ENCODE measurements around the gene PPP1R13B. TPM values are rescaled to one million over a fixed set of nuclear protein-coding genes. Genes with fewer than 3 reads are reported as not detected.
A peak's percentile ranks its signal among the peaks of the same experiment; 100 is the strongest.
"Not testable (repeated sequence)": the region's sequence is repeated elsewhere in the genome, so short reads cannot be mapped to it uniquely, and the experiment has no call there.

Gene PPP1R13B
- total RNA-seq, 1 donor from 2014 or later, result 8.6 TPM

- H3K9me3 Mint-ChIP-seq, result no peaks in the 10 kb centered on the region
- DNase-seq, result no peak
- no peak overlapping the region for H3K4me3 Mint-ChIP-seq
- H3K4me1 Mint-ChIP-seq, result peaks cover 4% of the 10 kb centered on the region
- no peak overlapping the region for H3K27ac Mint-ChIP-seq
- H3K27me3 Mint-ChIP-seq, result peaks cover 7% of the 10 kb centered on the region
- intact Hi-C loops (cut with micrococcal nuclease), result no loop called here
- no peaks in the 10 kb centered on the region for H3K36me3 Mint-ChIP-seq (ENCODE audit: low read depth)
Observed at GRCh38 chr14:103819503-103820307, 27.7 kb downstream of the PPP1R13B start.

GRCh38 chr14:103818870-103819269 is 28.5 kb downstream of the PPP1R13B start:
- H3K27ac Mint-ChIP-seq, result no peak overlapping the region
- no peak for DNase-seq
- H3K9me3 Mint-ChIP-seq, result no peaks in the 10 kb centered on the region
- no peak overlapping the region for H3K4me3 Mint-ChIP-seq
- intact Hi-C loops (cut with micrococcal nuclease), result no loop called here
- H3K36me3 Mint-ChIP-seq (ENCODE audit: low read depth), result no peaks in the 10 kb centered on the region
- H3K4me1 Mint-ChIP-seq, result peaks cover 4% of the 10 kb centered on the region
- peaks cover 7% of the 10 kb centered on the region for H3K27me3 Mint-ChIP-seq

GRCh38 chr14:103818422-103818821 is 29.0 kb downstream of the PPP1R13B start:
- no peaks in the 10 kb centered on the region for H3K9me3 Mint-ChIP-seq
- no peak overlapping the region for H3K4me3 Mint-ChIP-seq
- no peak for DNase-seq
- H3K36me3 Mint-ChIP-seq (ENCODE audit: low read depth), result no peaks in the 10 kb centered on the region
- H3K4me1 Mint-ChIP-seq, result peaks cover 4% of the 10 kb centered on the region
- intact Hi-C loops (cut with micrococcal nuclease), result no loop called here
- H3K27ac Mint-ChIP-seq, result no peak overlapping the region
- peaks cover 7% of the 10 kb centered on the region for H3K27me3 Mint-ChIP-seq

GRCh38 chr14:103817595-103817994 is 29.8 kb downstream of the PPP1R13B start:
- no peak overlapping the region for H3K4me3 Mint-ChIP-seq
- no peaks in the 10 kb centered on the region for H3K36me3 Mint-ChIP-seq (ENCODE audit: low read depth)
- DNase-seq, result no peak
- intact Hi-C loops (cut with micrococcal nuclease), result no loop called here
- peaks cover 4% of the 10 kb centered on the region for H3K4me1 Mint-ChIP-seq
- no peaks in the 10 kb centered on the region for H3K9me3 Mint-ChIP-seq
- no peak overlapping the region for H3K27ac Mint-ChIP-seq
- H3K27me3 Mint-ChIP-seq, result peaks cover 7% of the 10 kb centered on the region

GRCh38 chr14:103816991-103817390 is 30.4 kb downstream of the PPP1R13B start:
- no peaks in the 10 kb centered on the region for H3K36me3 Mint-ChIP-seq (ENCODE audit: low read depth)
- intact Hi-C loops (cut with micrococcal nuclease), result no loop called here
- H3K4me1 Mint-ChIP-seq, result peaks cover 4% of the 10 kb centered on the region
- no peak overlapping the region for H3K4me3 Mint-ChIP-seq
- H3K27me3 Mint-ChIP-seq, result peaks cover 7% of the 10 kb centered on the region
- no peaks in the 10 kb centered on the region for H3K9me3 Mint-ChIP-seq
- DNase-seq, result no peak
- no peak overlapping the region for H3K27ac Mint-ChIP-seq

- no peaks in the 10 kb centered on the region for H3K9me3 Mint-ChIP-seq
- no peak overlapping the region for H3K4me3 Mint-ChIP-seq
- DNase-seq, result no peak
- no peak overlapping the region for H3K27ac Mint-ChIP-seq
- no peaks in the 10 kb centered on the region for H3K36me3 Mint-ChIP-seq (ENCODE audit: low read depth)
- peaks cover 4% of the 10 kb centered on the region for H3K4me1 Mint-ChIP-seq
- intact Hi-C loops (cut with micrococcal nuclease), result no loop called here
- peaks cover 3% of the 10 kb centered on the region for H3K27me3 Mint-ChIP-seq
Observed at GRCh38 chr14:103815253-103815652, 32.1 kb downstream of the PPP1R13B start.

GRCh38 chr14:103811189-103811588 is 36.2 kb downstream of the PPP1R13B start:
- H3K4me1 Mint-ChIP-seq, result peaks cover 6% of the 10 kb centered on the region
- H3K9me3 Mint-ChIP-seq, result no peaks in the 10 kb centered on the region
- no peak for DNase-seq

GRCh38 chr14:103808403-103809001 is 38.9 kb downstream of the PPP1R13B start:
- peak; percentile 90 for DNase-seq
- no peak overlapping the region for H3K4me3 Mint-ChIP-seq
- peaks cover 6% of the 10 kb centered on the region for H3K4me1 Mint-ChIP-seq
- no peaks in the 10 kb centered on the region for H3K27me3 Mint-ChIP-seq
- no peaks in the 10 kb centered on the region for H3K9me3 Mint-ChIP-seq
- no peak overlapping the region for H3K27ac Mint-ChIP-seq
- no peaks in the 10 kb centered on the region for H3K36me3 Mint-ChIP-seq (ENCODE audit: low read depth)
- intact Hi-C loops (cut with micrococcal nuclease), result loop anchor here (1.0 kb wide), 2 partner anchors 102 to 171 kb away; no protein-coding TSS in a partner anchor

More at GRCh38 chr14:103811189-103811588, 36.2 kb downstream of the PPP1R13B start:
- intact Hi-C loops (cut with micrococcal nuclease), result no loop called here
- no peak overlapping the region for H3K4me3 Mint-ChIP-seq
- H3K27me3 Mint-ChIP-seq, result no peaks in the 10 kb centered on the region
- no peak overlapping the region for H3K27ac Mint-ChIP-seq
- H3K36me3 Mint-ChIP-seq (ENCODE audit: low read depth), result no peaks in the 10 kb centered on the region

GRCh38 chr14:103806805-103807204 is 40.6 kb downstream of the PPP1R13B start:
- Mint-ChIP-seq H3K4me1 (peaks cover 6% of the 10 kb centered on the region), H3K4me3 (no peak overlapping the region), H3K9me3 (no peaks in the 10 kb centered on the region), H3K27ac (no peak overlapping the region), H3K36me3 (ENCODE audit: low read depth) (no peaks in the 10 kb centered on the region), H3K27me3 (no peaks in the 10 kb centered on the region)
- intact Hi-C loops (cut with micrococcal nuclease), result no loop called here
- DNase-seq, result no peak

- H3K4me3 Mint-ChIP-seq, result no peak overlapping the region
- no peak overlapping the region for H3K27ac Mint-ChIP-seq
- H3K27me3 Mint-ChIP-seq, result no peaks in the 10 kb centered on the region
- H3K36me3 Mint-ChIP-seq (ENCODE audit: low read depth), result no peaks in the 10 kb centered on the region
- H3K4me1 Mint-ChIP-seq, result peaks cover 8% of the 10 kb centered on the region
- H3K9me3 Mint-ChIP-seq, result no peaks in the 10 kb centered on the region
- intact Hi-C loops (cut with micrococcal nuclease), result no loop called here
- DNase-seq, result no peak
Observed at GRCh38 chr14:103805708-103806107, 41.7 kb downstream of the PPP1R13B start.

GRCh38 chr14:103803661-103804060 is 43.7 kb downstream of the PPP1R13B start:
- peaks cover 8% of the 10 kb centered on the region for H3K4me1 Mint-ChIP-seq

GRCh38 chr14:103802356-103802755 is 45.0 kb downstream of the PPP1R13B start:
- intact Hi-C loops (cut with micrococcal nuclease), result no loop called here
- peaks cover 8% of the 10 kb centered on the region for H3K4me1 Mint-ChIP-seq
- H3K36me3 Mint-ChIP-seq (ENCODE audit: low read depth), result no peaks in the 10 kb centered on the region
- no peaks in the 10 kb centered on the region for H3K9me3 Mint-ChIP-seq
- no peak overlapping the region for H3K27ac Mint-ChIP-seq
- no peak overlapping the region for H3K4me3 Mint-ChIP-seq
- no peak for DNase-seq
- H3K27me3 Mint-ChIP-seq, result no peaks in the 10 kb centered on the region

More at GRCh38 chr14:103803661-103804060, 43.7 kb downstream of the PPP1R13B start:
- no peak for DNase-seq
- no peak overlapping the region for H3K27ac Mint-ChIP-seq
- H3K36me3 Mint-ChIP-seq (ENCODE audit: low read depth), result no peaks in the 10 kb centered on the region
- H3K9me3 Mint-ChIP-seq, result no peaks in the 10 kb centered on the region
- intact Hi-C loops (cut with micrococcal nuclease), result no loop called here
- H3K4me3 Mint-ChIP-seq, result no peak overlapping the region
- no peaks in the 10 kb centered on the region for H3K27me3 Mint-ChIP-seq

GRCh38 chr14:103801459-103801858 is 45.9 kb downstream of the PPP1R13B start:
- no peak for DNase-seq
- Mint-ChIP-seq H3K4me3 (no peak overlapping the region), H3K36me3 (ENCODE audit: low read depth) (no peaks in the 10 kb centered on the region), H3K27me3 (no peaks in the 10 kb centered on the region), H3K9me3 (no peaks in the 10 kb centered on the region), H3K4me1 (peaks cover 2% of the 10 kb centered on the region), H3K27ac (no peak overlapping the region)
- intact Hi-C loops (cut with micrococcal nuclease), result no loop called here

- H3K4me3 Mint-ChIP-seq; H3K27ac Mint-ChIP-seq; intact Hi-C loops (cut with micrococcal nuclease); DNase-seq; H3K4me1 Mint-ChIP-seq; H3K9me3 Mint-ChIP-seq; H3K27me3 Mint-ChIP-seq; H3K36me3 Mint-ChIP-seq (ENCODE audit: low read depth): not testable (repeated sequence)
Observed at GRCh38 chr14:103793192-103793591, 54.2 kb downstream of the PPP1R13B start.

All from activated CD4-positive, alpha-beta T cell treated with anti-CD3 and anti-CD28 coated beads, Interleukin-2, amount 10 ng/mL, durations not matched to agents 24 days and 14 days (primary cell).